ENCODE results near the gene OR6T1. TPM values are rescaled to one million over a fixed set of nuclear protein-coding genes. Genes with fewer than 3 reads are reported as not detected.

Gene OR6T1
- total RNA-seq, 1 donor from 2014 or later, result not detected

- no peaks in the 10 kb centered on the region for H3K79me2 ChIP-seq (ENCODE audit: low read depth)
- H3K27me3 ChIP-seq, result no peaks in the 10 kb centered on the region
- Mint-ChIP-seq H3K4me3 (no peak overlapping the region), H3K9me3 (no peaks in the 10 kb centered on the region), H3K27ac (no peak overlapping the region), H3K36me3 (no peaks in the 10 kb centered on the region), H3K27me3 (ENCODE audit: insufficient read depth, low read depth) (no peaks in the 10 kb centered on the region), H3K4me1 (no peaks in the 10 kb centered on the region)
- no peaks in the 10 kb centered on the region for H3K36me3 ChIP-seq
- H3K9me3 ChIP-seq (ENCODE audit: low read depth), result no peaks in the 10 kb centered on the region
- DNase-seq (ENCODE audit: low spot score), result no peak
- H3K27ac ChIP-seq, result no peak overlapping the region
- no peak overlapping the region for H3K9ac ChIP-seq
- no peak overlapping the region for H3K4me2 ChIP-seq
- TF ChIP-seq EZH2phosphoT487 (IDR thresholded peaks at IDR 0.05), result no peak
- no peak for TF ChIP-seq EZH2 (IDR thresholded peaks at IDR 0.05)
- no peak for TF ChIP-seq CTCF (IDR thresholded peaks at IDR 0.05)
- no peaks in the 10 kb centered on the region for H3F3A ChIP-seq (ENCODE audit: low read depth)
- no peak overlapping the region for H3K4me3 ChIP-seq
- H3K4me1 ChIP-seq, result no peaks in the 10 kb centered on the region
- no peak overlapping the region for H2AFZ ChIP-seq (replicated peaks)
- no peaks in the 10 kb centered on the region for H4K20me1 ChIP-seq (ENCODE audit: low read depth)
Measured at GRCh38 chr11:123945132-123945531, 1.5 kb upstream of the OR6T1 start.

GRCh38 chr11:123942413-123942812, 1.2 kb downstream of the OR6T1 start:
- Mint-ChIP-seq H3K9me3 (no peaks in the 10 kb centered on the region), H3K27me3 (ENCODE audit: insufficient read depth, low read depth) (no peaks in the 10 kb centered on the region), H3K27ac (no peak overlapping the region), H3K4me3 (no peak overlapping the region), H3K36me3 (no peaks in the 10 kb centered on the region), H3K4me1 (no peaks in the 10 kb centered on the region)
- Histone ChIP-seq H3K9me3 (ENCODE audit: low read depth) (no peaks in the 10 kb centered on the region), H3K79me2 (ENCODE audit: low read depth) (no peaks in the 10 kb centered on the region), H4K20me1 (ENCODE audit: low read depth) (no peaks in the 10 kb centered on the region), H3K4me1 (no peaks in the 10 kb centered on the region), H3K9ac (no peak overlapping the region), H3F3A (ENCODE audit: low read depth) (no peaks in the 10 kb centered on the region), H3K4me2 (no peak overlapping the region), H2AFZ (replicated peaks) (no peak overlapping the region), H3K27ac (no peak overlapping the region), H3K36me3 (no peaks in the 10 kb centered on the region), H3K4me3 (no peak overlapping the region), H3K27me3 (no peaks in the 10 kb centered on the region)
- TF ChIP-seq EZH2phosphoT487 (IDR thresholded peaks at IDR 0.05) (no peak), EZH2 (IDR thresholded peaks at IDR 0.05) (no peak), CTCF (IDR thresholded peaks at IDR 0.05) (no peak)
- DNase-seq (ENCODE audit: low spot score), result no peak

- H3K9ac ChIP-seq, result no peak within 1 kb of the TSS
- no peak for TF ChIP-seq CTCF (IDR thresholded peaks at IDR 0.05)
- no peak for TF ChIP-seq EZH2phosphoT487 (IDR thresholded peaks at IDR 0.05)
- TF ChIP-seq EZH2 (IDR thresholded peaks at IDR 0.05), result no peak
- H3K27me3 ChIP-seq, result no peaks in the 10 kb centered on the region
Measured at GRCh38 chr11:123939317-123939716, 4.3 kb downstream of the OR6T1 start, which contains the start of gene OR4D5. Gene OR4D5 (plus strand): TSS chr11:123939617. CDS start chr11:123939617, 0 bp downstream.

More at GRCh38 chr11:123939317-123939716, 4.3 kb downstream of the OR6T1 start, which contains the start of gene OR4D5:
- H3K79me2 ChIP-seq (ENCODE audit: low read depth), result no peaks in the 10 kb centered on the region
- no peak within 1 kb of the TSS for H3K27ac Mint-ChIP-seq
- H3K4me2 ChIP-seq, result no peak within 1 kb of the TSS
- no peaks in the 10 kb centered on the region for H4K20me1 ChIP-seq (ENCODE audit: low read depth)
- no peak for DNase-seq (ENCODE audit: low spot score)
- H3K27me3 Mint-ChIP-seq (ENCODE audit: insufficient read depth, low read depth), result no peaks in the 10 kb centered on the region
- H3F3A ChIP-seq (ENCODE audit: low read depth), result no peaks in the 10 kb centered on the region
- no peaks in the 10 kb centered on the region for H3K9me3 Mint-ChIP-seq
- no peaks in the 10 kb centered on the region for H3K36me3 ChIP-seq
- H3K4me1 Mint-ChIP-seq, result no peaks in the 10 kb centered on the region
- no peak within 1 kb of the TSS for H3K27ac ChIP-seq
- no peaks in the 10 kb centered on the region for H3K9me3 ChIP-seq (ENCODE audit: low read depth)
- H3K4me3 Mint-ChIP-seq, result no peak within 1 kb of the TSS
- H3K4me1 ChIP-seq, result no peaks in the 10 kb centered on the region
- H3K36me3 Mint-ChIP-seq, result no peaks in the 10 kb centered on the region
- no peak within 1 kb of the TSS for H2AFZ ChIP-seq (replicated peaks)
- no peak within 1 kb of the TSS for H3K4me3 ChIP-seq

All from neural progenitor cell (in vitro differentiated cells).